Effector memory CD4-positive, alpha-beta T cell (primary cell): ENCODE data around the gene DOCK8.
A peak's percentile ranks its signal among the peaks of the same experiment; 100 is the strongest.

Experiments
- DNase-seq, 3 donors: peaks; one replicate each; pipeline ENCODE4 v3.0.0-alpha.2; 2020
- H3K27ac ChIP-seq: 2 replicates; pipeline ENCODE4 v1.7.0; 2013; ENCODE audit warnings: mild to moderate bottlenecking, low read length, moderate library complexity; ENCODE audit not compliant: insufficient read depth, poor library complexity, severe bottlenecking
- H3K27me3 ChIP-seq: replicated peaks from 2 replicates; pipeline ENCODE4 v1.7.0; 2013; ENCODE audit warnings: mild to moderate bottlenecking, low read length; ENCODE audit not compliant: insufficient read depth, control insufficient read depth, poor library complexity, severe bottlenecking
- H3K36me3 ChIP-seq: 2 replicates; pipeline ENCODE4 v1.7.0; 2013; ENCODE audit warnings: mild to moderate bottlenecking, low read length, moderate library complexity; ENCODE audit not compliant: control insufficient read depth, insufficient read depth
- H3K4me1 ChIP-seq: 2 replicates; pipeline ENCODE4 v1.7.0; 2013; ENCODE audit warnings: low read length, mild to moderate bottlenecking; ENCODE audit not compliant: control insufficient read depth, insufficient read depth, poor library complexity, severe bottlenecking
- H3K4me3 ChIP-seq: 2 replicates; pipeline ENCODE4 v1.7.0; 2013; ENCODE audit warnings: low read length, low read depth, mild to moderate bottlenecking; ENCODE audit not compliant: insufficient read depth, poor library complexity, severe bottlenecking
- H3K9me3 ChIP-seq: 2 replicates; pipeline ENCODE4 v1.7.0; 2013; ENCODE audit warnings: mild to moderate bottlenecking, low read length, moderate library complexity; ENCODE audit not compliant: control insufficient read depth

Gene DOCK8

DNA sequence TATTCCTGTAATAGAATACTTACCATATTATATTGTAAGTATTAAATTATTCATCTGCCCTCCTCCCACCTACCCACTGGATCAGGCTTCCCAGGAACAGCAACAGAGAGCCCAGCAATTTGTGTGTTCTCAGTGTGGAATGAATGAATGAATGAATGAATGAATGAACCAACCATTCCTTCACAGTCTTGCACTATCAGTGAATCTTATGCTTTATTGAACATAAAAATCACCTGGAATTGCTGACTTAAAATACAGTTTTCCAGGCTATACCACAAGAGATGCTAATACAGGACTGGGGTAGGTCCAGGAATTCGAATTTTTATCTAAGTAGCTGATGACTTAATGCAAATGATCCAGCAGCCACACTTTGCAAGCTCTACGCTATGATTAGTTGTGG lies 51.6 kb downstream of the DOCK8 start:
- H3K36me3 ChIP-seq, result no peaks in the 10 kb centered on the region
- no peaks in the 10 kb centered on the region for H3K4me1 ChIP-seq
- DNase-seq, result no peak
- no peak overlapping the region for H3K4me3 ChIP-seq
- H3K27ac ChIP-seq, result no peak overlapping the region
- no peaks in the 10 kb centered on the region for H3K9me3 ChIP-seq
- H3K27me3 ChIP-seq, result no peaks in the 10 kb centered on the region

DNA sequence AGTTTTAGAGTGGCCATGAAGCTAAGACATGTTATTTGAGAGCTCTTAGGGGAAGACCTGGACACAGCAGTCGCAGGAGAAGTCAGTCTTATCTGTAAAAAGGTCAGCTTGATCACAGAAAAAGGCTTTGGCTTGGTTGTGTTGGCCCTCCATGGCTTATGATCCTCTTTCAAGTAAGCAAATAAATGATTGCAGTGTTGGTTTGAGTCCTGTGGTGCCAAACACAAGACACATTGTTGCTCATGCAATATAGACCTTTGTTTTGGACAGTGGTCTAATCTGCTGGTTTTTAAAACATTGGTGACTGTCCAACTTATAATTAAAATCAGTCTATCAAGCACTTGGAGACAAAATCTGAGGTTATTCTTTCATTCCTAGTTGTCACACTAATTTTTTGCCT lies 54.0 kb downstream of the DOCK8 start:
- Histone ChIP-seq H3K4me1 (peaks cover 11% of the 10 kb centered on the region), H3K27ac (no peak overlapping the region), H3K9me3 (no peaks in the 10 kb centered on the region), H3K36me3 (no peaks in the 10 kb centered on the region), H3K27me3 (no peaks in the 10 kb centered on the region), H3K4me3 (no peak overlapping the region)
- no peak for DNase-seq

DNA sequence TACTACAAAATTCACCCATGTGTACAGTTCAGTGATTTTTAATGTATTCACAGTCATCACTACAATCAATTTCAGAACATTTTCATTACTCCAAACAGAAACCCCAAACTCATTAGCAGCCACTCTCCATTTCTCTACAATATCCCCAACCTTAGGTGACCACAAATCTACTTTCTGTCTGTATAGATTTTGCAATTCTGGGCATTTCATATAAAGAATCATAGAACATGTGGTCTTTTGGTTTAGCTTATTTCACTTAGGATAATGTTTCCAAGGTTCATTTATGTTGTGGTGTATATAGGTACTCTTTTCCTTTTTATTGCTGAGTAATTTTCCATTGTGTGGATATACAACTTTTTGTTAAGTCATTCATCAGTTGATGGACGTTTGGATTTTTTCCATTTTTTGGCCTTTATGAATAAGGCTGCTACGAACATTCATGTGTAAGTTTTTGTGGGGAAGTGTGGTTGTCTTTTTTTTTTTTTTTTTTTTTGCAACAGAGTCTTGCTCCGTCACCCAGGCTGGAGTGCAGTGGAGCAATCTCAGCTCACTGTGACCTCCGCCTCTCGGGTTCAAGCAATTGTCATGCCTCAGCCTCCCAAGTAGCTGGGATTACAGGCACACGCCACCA lies 54.5 kb downstream of the DOCK8 start:
- no peak overlapping the region for H3K27ac ChIP-seq
- H3K9me3 ChIP-seq, result no peaks in the 10 kb centered on the region
- no peaks in the 10 kb centered on the region for H3K36me3 ChIP-seq
- H3K27me3 ChIP-seq, result no peaks in the 10 kb centered on the region
- DNase-seq, result no peak
- H3K4me1 ChIP-seq, result peaks cover 11% of the 10 kb centered on the region
- H3K4me3 ChIP-seq, result no peak overlapping the region

DNA sequence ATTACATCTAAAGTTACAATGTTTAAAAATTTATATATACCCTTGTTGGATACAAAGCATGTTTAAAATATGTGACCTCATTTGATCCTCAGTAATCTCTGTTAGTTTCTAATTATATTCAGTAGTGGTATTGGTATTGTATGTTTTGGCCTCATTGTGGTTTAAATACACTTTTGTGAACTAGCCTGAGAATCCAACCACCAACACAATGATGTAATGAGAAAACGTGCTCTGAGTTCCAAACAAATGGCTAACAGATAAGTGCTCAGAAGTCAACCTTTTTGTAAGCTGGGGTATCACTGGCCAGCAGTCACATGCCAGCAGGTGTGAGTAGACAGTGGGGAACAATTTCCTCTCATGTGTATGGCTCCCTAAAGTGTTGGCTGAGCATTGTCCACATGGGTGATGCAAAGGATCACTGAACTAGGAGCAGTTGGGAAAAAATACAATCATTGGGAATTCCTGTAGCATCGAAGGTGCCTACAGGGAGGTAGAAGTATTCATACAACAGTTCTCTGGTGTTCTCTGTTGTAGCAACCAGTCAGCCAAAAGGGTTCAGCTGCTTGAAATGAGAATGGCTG lies 56.1 kb downstream of the DOCK8 start:
- peaks cover 15% of the 10 kb centered on the region for H3K4me1 ChIP-seq
- H3K27me3 ChIP-seq, result no peaks in the 10 kb centered on the region
- no peaks in the 10 kb centered on the region for H3K36me3 ChIP-seq
- peak overlapping the region; percentile 82 for H3K27ac ChIP-seq
- DNase-seq, result no peak
- no peak overlapping the region for H3K4me3 ChIP-seq
- no peaks in the 10 kb centered on the region for H3K9me3 ChIP-seq

DNA sequence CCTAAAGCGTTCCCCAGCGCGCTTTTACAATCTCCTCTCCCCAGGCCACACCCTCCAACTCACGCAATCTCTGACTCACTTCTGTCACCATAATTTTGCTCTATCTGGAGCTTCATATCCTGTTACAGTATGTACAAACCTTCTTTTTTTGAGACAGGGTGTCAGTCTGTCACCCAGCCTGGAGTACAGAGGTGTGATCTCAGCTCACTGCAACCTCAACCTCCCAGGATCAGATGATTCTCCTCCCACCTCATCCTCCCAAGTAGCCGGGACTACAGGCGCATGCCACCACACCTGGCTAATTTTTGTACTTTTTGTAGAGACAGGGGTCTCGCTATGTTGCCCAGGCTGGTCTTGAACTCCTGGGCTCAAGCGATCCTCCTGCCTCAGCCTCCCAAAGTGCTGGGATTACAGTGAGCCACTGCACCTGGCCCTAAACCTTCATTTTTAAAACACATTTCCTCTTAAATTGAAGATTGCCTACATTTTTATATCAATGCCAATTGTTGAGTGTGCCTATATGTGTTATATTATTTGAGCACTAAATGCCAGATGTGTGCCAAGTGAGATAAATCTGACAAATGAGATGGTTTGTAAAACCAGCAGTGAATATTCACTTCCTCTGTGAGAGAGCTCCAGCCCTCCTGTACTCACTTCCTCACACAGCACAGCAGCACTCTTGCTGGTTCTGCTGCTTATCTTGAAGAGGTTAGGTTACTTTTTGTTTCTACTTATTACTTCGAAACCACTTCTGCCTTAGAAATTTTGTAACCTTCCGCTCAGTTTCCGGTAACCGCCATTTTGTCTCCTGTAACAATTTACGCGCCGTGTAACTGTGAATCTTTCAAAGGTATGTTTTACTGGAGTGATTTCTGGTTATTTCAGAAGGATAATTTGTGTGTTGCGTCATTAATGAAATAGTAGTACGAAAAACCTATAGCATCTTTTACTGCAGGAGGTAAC lies 57.9 kb downstream of the DOCK8 start:
- H3K27me3 ChIP-seq, result no peaks in the 10 kb centered on the region
- no peaks in the 10 kb centered on the region for H3K9me3 ChIP-seq
- peak; percentile 64 to 74 (median 71) for DNase-seq
- H3K27ac ChIP-seq, result peak overlapping the region; percentile 82
- peaks cover 3% of the 10 kb centered on the region for H3K36me3 ChIP-seq
- H3K4me3 ChIP-seq, result peak overlapping the region; percentile 54
- H3K4me1 ChIP-seq, result peaks cover 32% of the 10 kb centered on the region

DNA sequence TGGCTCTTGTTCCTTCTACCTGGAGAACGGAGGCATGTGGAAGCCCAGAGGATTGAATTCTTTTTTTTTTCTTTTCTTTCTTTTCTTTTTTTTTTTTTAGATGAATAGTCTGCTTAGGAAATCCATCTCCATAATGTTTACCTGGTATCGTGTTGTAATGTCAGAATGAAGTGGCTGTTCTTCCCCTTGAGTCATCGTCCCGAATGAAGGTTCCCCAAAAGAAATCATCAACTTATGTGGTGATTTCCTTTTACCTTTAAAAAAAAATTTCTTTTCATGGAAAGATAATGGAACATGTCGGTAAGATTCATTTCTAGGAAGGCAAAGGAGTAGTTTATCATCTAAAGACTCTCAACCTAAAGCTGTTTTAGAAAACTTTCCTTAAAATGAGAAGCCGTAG lies 59.7 kb downstream of the DOCK8 start:
- no peak for DNase-seq
- Histone ChIP-seq H3K4me3 (peak overlapping the region; percentile 54), H3K36me3 (peaks cover 7% of the 10 kb centered on the region), H3K9me3 (no peaks in the 10 kb centered on the region), H3K27me3 (no peaks in the 10 kb centered on the region), H3K4me1 (peaks cover 50% of the 10 kb centered on the region), H3K27ac (peak overlapping the region; percentile 82)

DNA sequence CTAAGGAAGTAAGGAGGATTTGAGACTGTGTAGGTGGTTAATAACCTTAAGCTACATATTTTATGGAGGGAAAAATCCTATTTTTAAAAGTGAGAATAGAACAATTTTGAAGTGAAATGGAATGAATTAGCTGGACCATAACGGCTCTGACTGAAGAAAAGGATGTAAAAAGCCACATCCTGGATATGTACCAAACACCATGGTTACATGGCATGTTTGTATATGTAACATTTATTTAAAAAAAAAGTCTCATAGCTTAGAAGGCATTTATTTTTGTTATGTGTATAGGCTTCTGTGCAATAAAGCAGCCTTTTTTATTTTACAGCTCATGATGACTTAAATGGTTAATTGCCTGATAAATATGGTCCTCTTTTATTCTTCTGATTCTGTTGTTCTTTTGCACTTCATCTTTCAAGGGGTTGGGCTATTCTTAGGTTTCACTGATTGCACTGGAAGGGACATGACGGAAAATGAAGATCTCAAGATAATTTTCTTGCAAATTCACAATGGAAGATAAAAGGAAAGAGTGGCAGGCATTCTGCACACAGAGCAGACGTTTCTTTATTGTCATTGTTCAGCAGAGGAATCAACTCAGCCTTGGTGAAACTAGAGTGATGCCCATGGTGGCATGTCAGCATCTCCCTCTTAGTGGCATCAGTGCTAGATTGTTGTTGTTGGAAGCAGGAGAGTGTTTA lies 63.1 kb downstream of the DOCK8 start:
- peaks cover 12% of the 10 kb centered on the region for H3K36me3 ChIP-seq
- peak overlapping the region; percentile 91 for H3K27ac ChIP-seq
- H3K4me1 ChIP-seq, result peaks cover 64% of the 10 kb centered on the region
- H3K27me3 ChIP-seq, result no peaks in the 10 kb centered on the region
- H3K4me3 ChIP-seq, result no peak overlapping the region
- no peak for DNase-seq
- H3K9me3 ChIP-seq, result no peaks in the 10 kb centered on the region

DNA sequence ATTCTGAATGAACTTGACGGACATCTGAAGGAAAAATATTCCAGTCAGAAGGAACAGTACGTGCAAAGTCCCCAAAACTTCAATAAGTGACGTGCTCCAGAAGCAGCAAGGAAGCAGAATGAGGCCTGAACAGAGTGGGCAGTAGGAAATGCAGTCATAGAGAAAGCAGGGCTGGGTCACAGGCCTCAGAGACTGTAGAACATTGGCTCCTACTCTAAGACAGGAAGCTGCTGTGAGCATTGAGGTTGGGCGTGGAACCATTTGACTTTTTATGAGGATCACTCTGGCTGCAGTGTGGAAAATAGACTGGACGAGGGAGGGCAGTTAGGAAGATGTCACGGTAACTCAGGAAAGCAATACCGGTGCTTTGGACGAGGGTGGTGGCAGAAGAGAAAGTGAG lies 64.0 kb downstream of the DOCK8 start:
- peak overlapping the region; percentile 91 for H3K27ac ChIP-seq
- H3K9me3 ChIP-seq, result no peaks in the 10 kb centered on the region
- peak overlapping the region; percentile 5 for H3K4me3 ChIP-seq
- H3K36me3 ChIP-seq, result peaks cover 12% of the 10 kb centered on the region
- no peaks in the 10 kb centered on the region for H3K27me3 ChIP-seq
- peak; percentile 22 to 26 (median 24) for DNase-seq
- H3K4me1 ChIP-seq, result peaks cover 70% of the 10 kb centered on the region

DNA sequence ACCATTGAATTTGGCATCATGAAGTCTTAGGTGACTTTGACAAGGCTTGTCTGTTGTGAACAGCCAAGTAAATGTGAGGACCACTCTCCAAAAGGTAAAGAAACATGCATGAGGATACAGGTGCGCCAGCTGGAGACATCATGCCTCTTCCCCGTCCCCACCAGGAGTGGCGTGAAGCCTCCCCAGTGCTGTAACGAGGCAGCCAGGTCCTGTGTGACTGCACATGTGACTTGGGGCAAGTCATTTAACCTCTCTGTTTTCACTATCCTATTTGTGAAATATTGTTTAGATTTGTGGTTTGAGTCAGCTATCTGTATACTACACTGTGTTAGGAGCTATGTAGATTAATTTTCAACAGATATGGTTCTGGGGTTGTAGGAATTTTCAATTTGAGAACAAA lies 65.0 kb downstream of the DOCK8 start:
- Histone ChIP-seq H3K9me3 (no peaks in the 10 kb centered on the region), H3K4me3 (no peak overlapping the region), H3K36me3 (peaks cover 12% of the 10 kb centered on the region), H3K4me1 (peaks cover 70% of the 10 kb centered on the region), H3K27ac (peak overlapping the region; percentile 91), H3K27me3 (no peaks in the 10 kb centered on the region)
- DNase-seq, result no peak
